DND-41 (cell line): ENCODE results near the gene MDFI.

ENCODE experiments used
- CTCF ChIP-seq: IDR thresholded peaks from 2 replicates; pipeline ENCODE4 v1.5.1; 2012; ENCODE audit warnings: borderline replicate concordance, low read length, moderate library complexity, mild to moderate bottlenecking; ENCODE audit not compliant: poor library complexity, severe bottlenecking; ENCODE audit errors: extremely low read depth
- EZH2 ChIP-seq: IDR thresholded peaks from 3 replicates; pipeline ENCODE4 v1.6.1; 2012; ENCODE audit warnings: borderline replicate concordance, low read depth, mild to moderate bottlenecking, moderate library complexity, low read length, inconsistent platforms; ENCODE audit not compliant: severe bottlenecking

- TF ChIP-seq CTCF = no peak
- no peak for TF ChIP-seq EZH2
Observed at GRCh38 chr6:41593406-41593805, 44.9 kb upstream of the MDFI start.
